Measurements from ENCODE around the gene GRK3.
"Not testable (repeated sequence)": the region's sequence is repeated elsewhere in the genome, so short reads cannot be mapped to it uniquely, and the experiment has no call there.

GRK3 gene

DNA sequence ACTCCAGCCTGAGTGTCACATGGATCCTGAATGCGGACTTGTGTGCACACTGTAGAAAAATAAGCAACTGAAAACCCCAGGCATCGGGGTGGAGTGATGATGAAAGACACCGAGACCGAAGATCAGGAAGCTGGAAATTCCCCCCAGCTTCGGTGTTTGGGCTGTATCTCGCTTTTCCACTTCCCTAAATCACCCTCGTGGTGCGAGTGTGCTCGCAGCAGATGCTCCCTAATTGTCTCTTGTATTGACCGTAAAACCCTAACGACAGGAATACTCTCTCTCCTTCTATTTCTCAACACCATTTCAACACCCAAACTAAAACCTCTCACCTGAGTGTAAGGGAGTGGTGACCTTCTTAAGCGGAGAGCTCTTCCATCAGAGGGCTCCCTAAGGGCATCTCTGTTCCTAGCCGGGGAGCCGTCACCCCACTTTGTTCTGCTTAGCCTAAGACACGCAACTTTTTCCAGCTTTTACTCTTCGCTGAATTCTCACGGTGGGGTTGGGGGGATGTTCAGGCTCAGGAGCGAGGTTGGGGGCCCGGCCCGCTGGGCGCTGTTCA lies 635 bp upstream of the GRK3 start:
- no peak for TF ChIP-seq GATA1 (IDR thresholded peaks at IDR 0.05; ENCODE audit: low read depth, low read length)
- no peak for TF ChIP-seq POLR2A (IDR thresholded peaks at IDR 0.05; ENCODE audit: low read length)
- peak; percentile 30 to 47 for DNase-seq

DNA sequence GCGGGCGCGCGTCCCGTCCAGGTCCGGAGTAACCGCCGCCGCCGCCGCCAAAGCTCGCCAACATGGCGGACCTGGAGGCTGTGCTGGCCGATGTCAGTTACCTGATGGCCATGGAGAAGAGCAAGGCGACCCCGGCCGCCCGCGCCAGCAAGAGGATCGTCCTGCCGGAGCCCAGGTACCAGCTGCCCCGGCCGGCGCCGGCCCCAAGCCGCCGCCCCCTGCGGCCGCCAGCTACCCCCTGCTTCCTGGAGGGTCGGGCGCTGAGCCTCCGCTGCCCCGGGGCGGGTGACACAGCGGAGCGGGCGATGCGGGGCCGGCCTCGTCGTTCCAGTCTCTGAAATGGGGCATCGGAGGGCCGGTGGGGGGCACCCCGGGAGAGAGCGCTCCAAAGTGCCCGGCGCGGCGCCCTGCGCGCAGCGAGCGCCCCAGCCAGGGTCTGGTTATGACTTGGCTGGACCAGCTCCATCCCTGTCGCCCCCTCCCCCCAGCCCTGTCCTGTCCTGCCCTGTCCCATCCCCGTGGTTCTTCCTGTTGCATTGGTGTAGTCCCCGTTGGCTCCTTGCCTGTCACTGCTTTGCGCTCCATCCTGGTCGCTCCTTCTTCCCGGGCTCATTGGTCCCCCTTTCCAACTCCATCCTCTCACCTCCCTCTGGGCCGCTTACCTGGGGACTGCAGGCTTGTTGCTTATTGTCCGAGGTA lies 653 bp downstream of the GRK3 start:
- DNase-seq = peak in 1 of 2 experiments; percentile 62
- TF ChIP-seq GATA1 (IDR thresholded peaks at IDR 0.05; ENCODE audit: low read depth, low read length) (no peak), POLR2A (IDR thresholded peaks at IDR 0.05; ENCODE audit: low read length) (no peak)

DNA sequence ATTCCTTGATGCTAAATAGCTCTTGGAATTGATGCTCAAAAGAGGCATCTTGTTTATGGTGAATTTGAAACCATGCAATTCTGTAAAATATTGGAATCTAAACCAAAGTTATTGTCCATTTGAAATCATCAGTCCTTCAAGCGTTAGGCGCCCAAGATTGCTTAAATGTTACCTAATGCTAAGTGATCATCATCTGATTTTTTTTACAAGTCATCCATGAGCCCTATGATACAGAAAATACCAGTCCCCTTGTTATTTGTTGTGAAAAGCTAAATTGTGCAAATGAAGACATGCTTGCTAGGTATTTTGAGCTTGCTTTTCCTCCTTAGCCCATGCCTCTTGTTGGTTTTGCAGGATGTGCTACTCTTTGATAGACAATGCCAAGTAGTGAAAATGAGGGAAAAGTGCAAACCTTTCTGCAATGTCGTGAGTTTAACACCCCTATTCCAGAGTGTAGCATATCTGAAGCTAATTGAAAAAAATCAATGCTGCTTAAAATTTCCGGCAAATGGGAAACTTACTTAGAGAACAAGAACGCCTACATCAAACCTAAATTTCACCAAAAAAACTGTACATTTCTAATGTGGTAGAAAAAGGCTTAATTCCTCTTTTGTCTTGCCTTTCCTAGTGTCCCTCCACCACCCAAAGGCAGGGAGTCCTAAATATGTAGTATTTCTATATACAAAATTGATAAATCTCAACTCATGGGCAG lies 1.9 kb downstream of the GRK3 start:
- peak in 1 of 2 experiments; percentile 49 for DNase-seq
- TF ChIP-seq GATA1 (IDR thresholded peaks at IDR 0.05; ENCODE audit: low read depth, low read length) (no peak), POLR2A (IDR thresholded peaks at IDR 0.05; ENCODE audit: low read length) (no peak)

GRCh38 chr22:25566898-25567235 lies 2.4 kb downstream of the GRK3 start:
- no peak for TF ChIP-seq GATA1 (IDR thresholded peaks at IDR 0.05; ENCODE audit: low read depth, low read length)
- no peak for TF ChIP-seq POLR2A (IDR thresholded peaks at IDR 0.05; ENCODE audit: low read length)

DNA sequence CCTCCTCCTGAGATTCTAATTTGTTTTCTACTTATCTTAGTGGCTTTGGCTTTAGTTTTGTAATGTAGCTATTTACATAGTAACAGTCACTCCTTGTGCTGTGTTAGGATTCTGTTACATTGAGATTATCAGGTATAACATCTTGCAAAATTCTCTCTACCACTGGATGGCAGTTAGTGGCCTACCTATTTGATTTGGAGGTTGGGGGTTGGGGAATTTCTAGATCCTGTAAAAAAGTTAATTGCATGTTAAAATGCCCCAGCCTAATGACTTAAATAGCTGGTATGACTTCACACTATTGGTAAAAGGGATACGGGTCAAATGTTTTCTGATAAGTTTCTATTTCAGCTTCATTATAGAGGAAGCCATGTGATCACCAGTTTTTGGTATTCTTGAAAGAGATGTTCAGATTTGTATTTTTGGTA lies 2.8 kb downstream of the GRK3 start:
- no peak for TF ChIP-seq POLR2A (IDR thresholded peaks at IDR 0.05; ENCODE audit: low read length)
- DNase-seq = peak; percentile 57 to 69

More at GRCh38 chr22:25566898-25567235, 2.4 kb downstream of the GRK3 start:
- peak in 1 of 2 experiments; percentile 57 for DNase-seq

GRCh38 chr22:25568066-25568465 lies 3.6 kb downstream of the GRK3 start:
- not testable (repeated sequence) for DNase-seq

GRCh38 chr22:25569361-25569760 lies 4.9 kb downstream of the GRK3 start:
- DNase-seq = no peak
- no peak for TF ChIP-seq GATA1 (IDR thresholded peaks at IDR 0.05; ENCODE audit: low read depth, low read length)
- TF ChIP-seq POLR2A (IDR thresholded peaks at IDR 0.05; ENCODE audit: low read length) = no peak

DNA sequence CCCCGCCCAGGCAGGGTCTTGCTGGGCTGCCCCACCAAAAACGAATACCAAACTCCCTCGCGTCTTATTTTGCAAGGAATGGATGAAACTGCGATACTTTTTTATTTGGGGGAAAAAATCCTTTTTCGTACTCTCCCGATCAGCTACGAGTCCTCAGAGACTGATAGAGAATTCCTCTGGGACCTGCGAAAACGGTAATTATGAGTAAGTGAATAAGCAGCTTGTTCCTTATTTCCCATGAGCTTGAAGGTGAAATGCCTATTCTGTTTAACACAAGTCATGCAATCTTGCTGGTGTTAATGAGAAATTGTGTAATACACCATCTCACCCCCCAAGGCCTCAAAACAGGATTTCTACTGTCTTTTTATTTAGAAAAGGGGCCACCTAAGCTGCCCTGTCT lies 5.5 kb downstream of the GRK3 start:
- no peak for DNase-seq
- TF ChIP-seq POLR2A (IDR thresholded peaks at IDR 0.05; ENCODE audit: low read length) (no peak), GATA1 (IDR thresholded peaks at IDR 0.05; ENCODE audit: low read depth, low read length) (no peak)

- no peak for TF ChIP-seq GATA1 (IDR thresholded peaks at IDR 0.05; ENCODE audit: low read depth, low read length)
- no peak for TF ChIP-seq POLR2A (IDR thresholded peaks at IDR 0.05; ENCODE audit: low read length)
- DNase-seq = no peak
Measured at GRCh38 chr22:25570486-25570885, 6.0 kb downstream of the GRK3 start.

GRCh38 chr22:25571969-25572707 lies 7.7 kb downstream of the GRK3 start:
- not testable (repeated sequence) for DNase-seq

DNA sequence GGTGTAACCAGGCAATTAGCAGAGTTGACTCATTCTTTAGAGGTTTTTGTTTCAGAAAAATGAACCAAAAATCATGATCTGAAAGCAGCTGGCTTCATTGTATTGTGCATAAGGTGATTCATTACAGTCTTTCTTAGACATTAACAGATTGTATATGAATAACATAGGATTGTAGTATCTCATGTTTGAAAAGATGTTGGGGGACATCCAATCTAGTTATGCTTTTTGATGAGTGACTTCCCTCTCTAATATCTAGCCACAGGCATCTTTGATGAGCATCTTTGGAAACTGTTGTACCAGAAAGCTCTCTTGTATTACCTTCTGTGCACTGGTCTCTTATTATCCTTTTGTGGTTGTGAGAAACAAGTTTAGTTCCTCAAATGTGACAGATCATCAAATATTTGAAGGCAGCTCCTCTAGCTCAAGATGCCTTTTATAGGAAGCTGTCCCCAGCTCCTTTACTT lies 8.3 kb downstream of the GRK3 start:
- no peak for DNase-seq
- TF ChIP-seq GATA1 (IDR thresholded peaks at IDR 0.05; ENCODE audit: low read depth, low read length) (no peak), POLR2A (IDR thresholded peaks at IDR 0.05; ENCODE audit: low read length) (no peak)

DNA sequence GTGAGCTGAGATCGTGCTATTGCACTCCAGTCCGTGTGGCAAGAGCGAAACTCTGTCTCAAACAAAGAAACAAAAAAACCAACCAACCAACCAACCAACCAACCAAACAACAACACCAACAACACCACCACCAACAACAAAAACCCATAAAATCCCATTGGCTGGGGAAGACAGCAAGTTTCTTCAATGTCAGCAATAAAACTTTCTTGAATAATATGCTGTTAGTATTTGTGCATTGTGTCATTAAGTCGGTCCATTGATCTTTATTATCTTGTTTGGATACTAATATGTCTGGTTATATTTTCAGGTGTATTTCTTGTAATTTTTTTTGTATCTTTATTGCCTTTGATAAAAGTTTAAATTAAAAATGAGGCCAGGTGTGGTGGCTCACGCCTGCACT lies 9.4 kb downstream of the GRK3 start:
- TF ChIP-seq POLR2A (IDR thresholded peaks at IDR 0.05; ENCODE audit: low read length) (no peak), GATA1 (IDR thresholded peaks at IDR 0.05; ENCODE audit: low read depth, low read length) (no peak)
- DNase-seq = no peak

- no peak for DNase-seq
- TF ChIP-seq POLR2A (IDR thresholded peaks at IDR 0.05; ENCODE audit: low read length) = no peak
- TF ChIP-seq GATA1 (IDR thresholded peaks at IDR 0.05; ENCODE audit: low read depth, low read length) = no peak
Measured at GRCh38 chr22:25574736-25575135, 10.3 kb downstream of the GRK3 start.

GRCh38 chr22:25575674-25576392 lies 11.4 kb downstream of the GRK3 start:
- not testable (repeated sequence) for DNase-seq

DNA sequence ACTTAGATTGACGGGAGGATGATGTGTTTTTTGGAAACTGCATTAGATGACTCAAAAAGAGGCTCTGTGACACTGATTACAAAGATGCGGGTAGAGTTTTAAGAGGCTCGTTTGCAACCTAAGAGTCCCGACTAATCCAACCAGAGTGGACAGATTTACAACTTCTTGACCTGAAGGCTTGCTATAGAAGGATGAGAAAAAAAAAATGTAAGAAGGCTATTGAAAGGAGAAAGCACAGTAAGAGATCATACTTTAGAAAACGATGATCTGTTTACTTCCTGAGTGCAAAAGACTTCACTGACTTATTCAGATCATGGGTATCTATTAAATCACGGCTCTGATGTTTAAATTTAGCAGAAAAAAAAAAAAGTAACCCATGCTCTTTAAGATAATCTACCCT lies 17.0 kb downstream of the GRK3 start:
- DNase-seq = not testable (repeated sequence)
